PC-3 (cell line): ENCODE data around the gene ZSCAN23. TPM values are rescaled to one million over a fixed set of nuclear protein-coding genes. Genes with fewer than 3 reads are reported as not detected.

Source experiments
- ATAC-seq: fragments of 200-7000 bp; cut with Tn5 transposase; 2 replicates; pipeline ENCODE4 v1.9.1; 2020; ENCODE audit warnings: mild to moderate bottlenecking, moderate library complexity
- BruUV-seq: library from RNA; stranded (reverse); fragments of 400-500 nt; replicated peaks from 2 replicates; lab custom pipeline; 2021; lab: Mats Ljungman, UMichigan
- CTCF ChIA-PET: fragments of 300-600 bp; sonication (Branson Sonifier 250); formaldehyde crosslinking; loops from one replicate; lab custom pipeline; 2022; ENCODE audit warnings: antibody characterized with exemption; lab: Charles Lee
- POLR2A ChIA-PET: fragments of 300-600 bp; sonication (Branson Sonifier 250); formaldehyde crosslinking; loops from one replicate; lab custom pipeline; 2022; ENCODE audit warnings: antibody characterized with exemption; ENCODE audit not compliant: unreplicated experiment; lab: Charles Lee
- DNase-seq: peaks from one replicate; pipeline ENCODE4 v3.0.0-alpha.2; 2015
- H2AFZ ChIP-seq: fragments of 300-600 bp; sonication (generic); 2 replicates; pipeline ENCODE4 v1.6.0; 2016; ENCODE audit warnings: antibody characterized with exemption, low read length
- H3F3A ChIP-seq: fragments of 300-600 bp; sonication (generic); one replicate; pipeline ENCODE4 v1.6.0; 2017; ENCODE audit warnings: antibody characterized with exemption, low read length, control low read depth, mild to moderate bottlenecking; ENCODE audit not compliant: unreplicated experiment
- H3K27ac ChIP-seq: fragments of 300-600 bp; sonication (generic); 2 replicates; pipeline ENCODE4 v1.5.1; 2016; ENCODE audit warnings: mild to moderate bottlenecking, low read length
- H3K27me3 ChIP-seq: fragments of 300-600 bp; sonication (generic); 2 replicates; pipeline ENCODE4 v1.6.1; 2016; ENCODE audit warnings: low read length, mixed read lengths
- H3K36me3 ChIP-seq: fragments of 300-600 bp; sonication (generic); 2 replicates; pipeline ENCODE4 v1.6.1; 2016; ENCODE audit warnings: low read depth, mixed run types, low read length, mixed read lengths
- H3K4me1 ChIP-seq: fragments of 300-600 bp; sonication (generic); 2 replicates; pipeline ENCODE4 v1.5.1; 2016; ENCODE audit warnings: low read length; ENCODE audit not compliant: insufficient read depth
- H3K4me2 ChIP-seq: fragments of 300-600 bp; sonication (generic); 2 replicates; pipeline ENCODE4 v1.6.0; 2016; ENCODE audit warnings: low read length
- H3K4me3 ChIP-seq: fragments of 300-600 bp; sonication (generic); 2 replicates; pipeline ENCODE4 v1.5.1; 2016; ENCODE audit warnings: mild to moderate bottlenecking, low read length, mixed read lengths
- H3K79me2 ChIP-seq: fragments of 300-600 bp; sonication (generic); 2 replicates; pipeline ENCODE4 v1.6.1; 2017; ENCODE audit warnings: low read length, mixed read lengths
- H3K9ac ChIP-seq: fragments of 300-600 bp; sonication (generic); 2 replicates; pipeline ENCODE4 v1.6.0; 2016; ENCODE audit warnings: mild to moderate bottlenecking, low read length
- H3K9me2 ChIP-seq: fragments of 300-600 bp; sonication (generic); replicated peaks from 2 replicates; pipeline ENCODE4 v1.6.1; 2016; ENCODE audit warnings: mixed run types, low read length, mixed read lengths
- H3K9me3 ChIP-seq: fragments of 300-600 bp; sonication (generic); 2 replicates; pipeline ENCODE4 v1.6.1; 2016; ENCODE audit warnings: low read length, mixed read lengths
- H4K20me1 ChIP-seq: fragments of 300-600 bp; sonication (generic); 2 replicates; pipeline ENCODE4 v1.6.1; 2016; ENCODE audit warnings: low read length, mixed read lengths
- CTCF ChIP-seq: fragments of 300-600 bp; sonication (generic); conservative IDR thresholded peaks from 2 replicates; pipeline ENCODE4 v1.5.1; 2017; ENCODE audit warnings: antibody characterized with exemption, low read depth, mild to moderate bottlenecking, low read length
- EZH2 ChIP-seq: fragments of 300-600 bp; sonication (generic); IDR thresholded peaks from one replicate; pipeline ENCODE4 v1.6.1; 2017; ENCODE audit warnings: antibody characterized with exemption, mild to moderate bottlenecking, low read length; ENCODE audit not compliant: unreplicated experiment
- EZH2phosphoT487 ChIP-seq: fragments of 300-600 bp; sonication (generic); IDR thresholded peaks from 2 replicates; pipeline ENCODE4 v1.6.1; 2018; ENCODE audit warnings: mild to moderate bottlenecking, antibody characterized with exemption, low read length, borderline replicate concordance
- intact Hi-C: fragments of 100-400 bp; cut with micrococcal nuclease; formaldehyde crosslinking; loops from 2 replicates; pipeline ENCODE4 v1.9.0; 2023
- total RNA-seq: library from RNA; depleted of rRNA; stranded (reverse); fragments of >200 nt; gene quantifications from 2 replicates; pipeline ENCODE4 v1.2.3, GENCODE V29; 2014

Gene ZSCAN23
- total RNA-seq, 1 experiment from 2014 or later, result 2.2 TPM

- no peaks in the 10 kb centered on the region for H3K27me3 ChIP-seq
- intact Hi-C loops, result no loop called here
- no peak overlapping the region for H3K4me2 ChIP-seq
- BruUV-seq, result no TSS peak
- no peak overlapping the region for H3K4me3 ChIP-seq
- ATAC-seq (no peak), DNase-seq (no peak)
- ChIA-PET POLR2A (no interaction called here), CTCF (no interaction called here)
- TF ChIP-seq EZH2 (no peak), CTCF (no peak), EZH2phosphoT487 (no peak)
- H3K9me3 ChIP-seq, result no peaks in the 10 kb centered on the region
- H3F3A ChIP-seq, result no peaks in the 10 kb centered on the region
- H3K36me3 ChIP-seq, result no peaks in the 10 kb centered on the region
- H3K27ac ChIP-seq, result no peak overlapping the region
- H3K9ac ChIP-seq, result no peak overlapping the region
- H2AFZ ChIP-seq, result no peak overlapping the region
- H3K9me2 ChIP-seq, result no peaks in the 10 kb centered on the region
- peaks cover 13% of the 10 kb centered on the region for H3K4me1 ChIP-seq
- H4K20me1 ChIP-seq, result no peaks in the 10 kb centered on the region
- no peaks in the 10 kb centered on the region for H3K79me2 ChIP-seq
Observed at GRCh38 chr6:28490205-28490890, 47.1 kb upstream of the ZSCAN23 start.

GRCh38 chr6:28489366-28490204 is 46.3 kb upstream of the ZSCAN23 start:
- Histone ChIP-seq H3K9ac (no peak overlapping the region), H3K27me3 (no peaks in the 10 kb centered on the region), H3K4me3 (no peak overlapping the region), H3K79me2 (no peaks in the 10 kb centered on the region), H3K4me2 (no peak overlapping the region), H4K20me1 (no peaks in the 10 kb centered on the region), H3K9me2 (no peaks in the 10 kb centered on the region), H3K27ac (no peak overlapping the region), H3F3A (no peaks in the 10 kb centered on the region), H3K9me3 (no peaks in the 10 kb centered on the region), H3K36me3 (no peaks in the 10 kb centered on the region), H3K4me1 (peaks cover 13% of the 10 kb centered on the region), H2AFZ (no peak overlapping the region)
- TF ChIP-seq EZH2, result no peak
- TF ChIP-seq EZH2phosphoT487, result no peak
- no peak for TF ChIP-seq CTCF
- intact Hi-C loops, result no loop called here
- DNase-seq (no peak), ATAC-seq (no peak)
- no TSS peak for BruUV-seq
- CTCF ChIA-PET, result no interaction called here
- POLR2A ChIA-PET, result interaction anchor here (0.7 kb wide), 1 partner anchor 348 kb away, joined by 22 read pairs; no protein-coding TSS in a partner anchor

GRCh38 chr6:28488916-28489365 is 45.6 kb upstream of the ZSCAN23 start:
- H3K27ac ChIP-seq, result no peak overlapping the region
- BruUV-seq, result no TSS peak
- ATAC-seq, result no peak

More at GRCh38 chr6:28488916-28489365, 45.6 kb upstream of the ZSCAN23 start:
- intact Hi-C loops, result no loop called here
- Histone ChIP-seq H3K36me3 (no peaks in the 10 kb centered on the region), H3K9me2 (no peaks in the 10 kb centered on the region), H3K79me2 (no peaks in the 10 kb centered on the region), H4K20me1 (no peaks in the 10 kb centered on the region), H3F3A (no peaks in the 10 kb centered on the region), H3K4me3 (no peak overlapping the region), H2AFZ (no peak overlapping the region), H3K9me3 (no peaks in the 10 kb centered on the region), H3K9ac (no peak overlapping the region), H3K27me3 (no peaks in the 10 kb centered on the region), H3K4me1 (peaks cover 13% of the 10 kb centered on the region), H3K4me2 (no peak overlapping the region)
- CTCF ChIA-PET, result no interaction called here
- TF ChIP-seq EZH2 (no peak), CTCF (no peak), EZH2phosphoT487 (no peak)
- peak; percentile 69 for DNase-seq
- POLR2A ChIA-PET, result interaction anchor here (0.7 kb wide), 1 partner anchor 348 kb away, joined by 22 read pairs; no protein-coding TSS in a partner anchor
